ENCODE measurements around the gene PLEKHG3. TPM values are rescaled to one million over a fixed set of nuclear protein-coding genes. Genes with fewer than 3 reads are reported as not detected.

PLEKHG3 gene
- total RNA-seq, 2 donors from 2014 or later, result 78.8 to 106 TPM

DNA sequence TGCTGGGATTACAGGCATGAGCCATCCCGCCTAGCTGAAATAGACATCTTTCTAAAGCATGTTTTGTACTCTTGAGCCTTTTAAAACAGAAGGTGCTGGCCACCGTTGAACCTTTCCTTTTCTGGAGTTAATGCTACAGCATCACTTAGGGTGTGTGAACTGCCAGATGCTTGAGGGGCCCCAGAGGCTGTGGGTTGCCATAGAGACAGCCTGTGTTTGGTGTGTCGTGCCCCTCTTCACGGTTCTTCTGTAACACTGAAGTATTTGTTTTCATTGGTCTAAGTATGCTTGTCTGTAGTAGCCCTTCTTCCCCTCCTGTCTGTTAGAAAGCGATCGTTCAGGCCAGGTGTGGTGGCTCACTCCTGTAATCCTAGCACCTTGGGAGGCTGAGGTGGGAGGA is 30.8 kb downstream of the PLEKHG3 start:
- Histone ChIP-seq H3K27me3 (no peaks in the 10 kb centered on the region), H3K4me3 (no peak overlapping the region), H3K4me1 (peaks cover 8% of the 10 kb centered on the region), H3K27ac (no peak overlapping the region), H3K36me3 (no peaks in the 10 kb centered on the region), H3K9ac (ENCODE audit: low read depth in 2 of 2, low read length in 2 of 2) (no peak overlapping the region), H3K9me3 (no peaks in the 10 kb centered on the region)
- DNase-seq, result no peak
- TF ChIP-seq, protein P1, sequence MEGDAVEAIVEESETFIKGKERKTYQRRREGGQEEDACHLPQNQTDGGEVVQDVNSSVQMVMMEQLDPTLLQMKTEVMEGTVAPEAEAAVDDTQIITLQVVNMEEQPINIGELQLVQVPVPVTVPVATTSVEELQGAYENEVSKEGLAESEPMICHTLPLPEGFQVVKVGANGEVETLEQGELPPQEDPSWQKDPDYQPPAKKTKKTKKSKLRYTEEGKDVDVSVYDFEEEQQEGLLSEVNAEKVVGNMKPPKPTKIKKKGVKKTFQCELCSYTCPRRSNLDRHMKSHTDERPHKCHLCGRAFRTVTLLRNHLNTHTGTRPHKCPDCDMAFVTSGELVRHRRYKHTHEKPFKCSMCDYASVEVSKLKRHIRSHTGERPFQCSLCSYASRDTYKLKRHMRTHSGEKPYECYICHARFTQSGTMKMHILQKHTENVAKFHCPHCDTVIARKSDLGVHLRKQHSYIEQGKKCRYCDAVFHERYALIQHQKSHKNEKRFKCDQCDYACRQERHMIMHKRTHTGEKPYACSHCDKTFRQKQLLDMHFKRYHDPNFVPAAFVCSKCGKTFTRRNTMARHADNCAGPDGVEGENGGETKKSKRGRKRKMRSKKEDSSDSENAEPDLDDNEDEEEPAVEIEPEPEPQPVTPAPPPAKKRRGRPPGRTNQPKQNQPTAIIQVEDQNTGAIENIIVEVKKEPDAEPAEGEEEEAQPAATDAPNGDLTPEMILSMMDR (IDR thresholded peaks at IDR 0.05), result no peak
- intact Hi-C loops (cut with DNase I), result no loop called here

DNA sequence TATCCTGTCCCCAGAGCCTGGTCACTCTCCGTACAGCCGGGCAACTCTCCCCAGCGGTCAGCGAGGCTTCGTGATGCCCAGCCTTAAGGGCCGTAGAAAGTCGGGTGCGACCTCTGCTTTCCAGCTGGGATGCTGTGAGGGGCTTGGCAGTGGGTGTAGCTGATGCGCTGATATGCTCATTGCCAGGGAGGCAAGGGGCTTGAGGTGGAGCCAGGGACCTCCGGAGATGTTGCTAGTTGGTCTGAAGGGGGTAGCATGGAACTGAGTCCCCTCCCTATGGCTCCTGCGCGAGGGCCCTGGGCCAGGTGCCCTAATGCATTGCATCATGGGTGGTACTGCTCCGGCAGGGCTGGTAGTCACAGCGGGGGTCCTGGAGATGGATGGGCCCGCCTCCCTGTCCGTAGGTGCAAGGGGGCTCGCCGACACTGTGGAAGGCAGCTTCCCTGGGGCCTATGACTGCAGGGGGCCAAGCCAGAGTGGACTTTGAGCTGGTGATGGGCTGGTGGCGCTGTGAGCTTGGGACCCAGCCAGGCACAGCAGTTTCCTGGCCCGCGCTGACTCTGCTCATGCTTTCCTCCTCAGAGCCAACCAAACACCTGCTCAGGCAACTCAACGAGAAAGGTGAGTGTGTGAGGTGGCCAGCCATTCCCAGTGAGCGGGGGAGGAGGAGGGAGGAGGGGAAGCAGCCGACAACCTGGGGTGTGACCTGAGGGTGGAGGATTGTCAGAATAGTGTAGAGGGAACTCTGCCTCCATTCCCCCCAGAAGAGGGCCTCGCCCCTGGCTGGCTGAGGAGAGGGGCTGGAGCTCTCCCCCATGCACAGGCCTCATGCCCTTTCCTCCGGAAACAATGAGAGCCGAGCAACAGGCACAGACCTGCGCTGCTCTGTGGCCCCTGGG is 32.3 kb downstream of the PLEKHG3 start:
- Histone ChIP-seq H3K9ac (ENCODE audit: low read depth in 2 of 2, low read length in 2 of 2) (peak overlapping the region in 1 of 2 donors; percentile 73), H3K4me3 (no peak overlapping the region), H3K4me1 (peaks cover 8% of the 10 kb centered on the region), H3K36me3 (peaks cover 12% of the 10 kb centered on the region), H3K27ac (peak overlapping the region; percentile 40), H3K9me3 (no peaks in the 10 kb centered on the region), H3K27me3 (no peaks in the 10 kb centered on the region)
- TF ChIP-seq, protein P1 (IDR thresholded peaks at IDR 0.05), result no peak
- peak; percentile 85 for DNase-seq
- intact Hi-C loops (cut with DNase I), result no loop called here

DNA sequence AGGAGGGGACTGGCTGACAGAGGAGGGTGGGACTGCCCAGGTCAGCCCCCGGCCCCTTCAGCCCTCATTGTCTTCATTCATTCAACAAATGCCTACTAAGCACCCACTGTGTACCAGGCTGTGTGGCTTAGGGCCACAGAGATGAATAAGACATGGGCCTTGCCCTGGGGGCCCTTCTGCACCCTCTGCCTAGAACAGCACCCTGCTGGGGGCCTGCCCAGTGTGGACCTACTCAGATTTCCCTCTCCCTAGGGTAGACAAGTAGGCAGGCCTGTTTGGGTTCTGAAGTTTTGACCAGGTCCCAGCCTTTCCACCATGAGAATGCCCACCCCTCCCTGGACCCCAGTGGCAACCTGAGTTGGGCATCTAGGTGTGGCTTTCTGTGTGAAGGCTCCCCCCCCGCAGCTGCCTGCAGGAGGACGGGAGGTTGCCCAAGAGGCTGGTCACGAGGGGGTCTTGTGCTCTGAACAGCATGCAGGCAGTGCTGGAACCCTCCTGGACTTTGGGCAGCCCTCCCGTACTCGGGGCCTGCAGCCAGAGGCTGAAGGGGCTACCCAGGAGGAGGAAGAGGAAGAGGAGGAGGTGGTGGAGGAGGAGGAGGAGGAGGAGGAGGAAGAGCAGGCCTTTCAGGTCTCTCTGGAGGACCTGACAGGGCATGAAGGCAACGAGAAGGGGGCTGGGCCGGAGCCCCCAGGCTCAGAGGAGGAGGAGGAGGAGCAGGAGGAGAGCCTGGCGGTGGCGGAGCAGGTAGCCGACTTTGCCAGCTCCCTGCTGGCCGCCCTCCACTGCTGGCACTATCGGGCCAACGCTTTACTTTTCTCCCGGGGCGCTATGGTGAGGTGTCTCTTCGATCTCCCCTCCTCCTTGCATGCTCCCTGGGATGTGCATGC is 33.4 kb downstream of the PLEKHG3 start:
- TF ChIP-seq, protein P1 (IDR thresholded peaks at IDR 0.05), result no peak
- intact Hi-C loops (cut with DNase I), result no loop called here
- H3K36me3 ChIP-seq, result peaks cover 20% of the 10 kb centered on the region
- H3K27me3 ChIP-seq, result no peaks in the 10 kb centered on the region
- H3K9me3 ChIP-seq, result no peaks in the 10 kb centered on the region
- peaks cover 8% of the 10 kb centered on the region for H3K4me1 ChIP-seq
- peak overlapping the region in 1 of 2 donors; percentile 73 for H3K9ac ChIP-seq (ENCODE audit: low read depth in 2 of 2, low read length in 2 of 2)
- no peak overlapping the region for H3K4me3 ChIP-seq
- H3K27ac ChIP-seq, result no peak overlapping the region
- DNase-seq, result no peak

DNA sequence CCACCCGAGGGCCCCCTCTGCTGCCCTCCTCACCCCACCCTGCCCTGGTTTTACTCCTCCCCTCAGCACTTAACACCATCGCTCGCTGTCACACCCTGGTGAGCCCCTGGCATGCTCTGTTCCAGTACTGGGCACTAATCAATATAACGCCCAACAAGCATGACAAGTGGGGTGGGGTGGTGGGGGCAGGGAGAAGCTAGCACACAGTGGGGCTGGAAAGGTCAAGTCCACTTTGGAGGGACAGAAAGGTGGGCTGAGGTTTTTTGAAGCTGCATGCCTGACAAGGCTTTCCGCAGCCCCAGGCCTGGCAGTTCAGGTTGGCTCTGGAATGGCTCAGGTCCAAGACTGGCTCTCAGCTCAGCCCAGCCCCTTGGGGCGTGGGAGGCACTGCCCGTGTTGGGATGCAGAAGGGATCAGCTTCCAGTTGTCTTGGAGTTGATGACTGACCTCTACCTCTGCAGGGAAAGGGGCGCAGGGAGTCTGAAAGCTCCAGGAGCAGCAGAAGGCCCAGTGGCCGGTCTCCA is 34.1 kb downstream of the PLEKHG3 start:
- TF ChIP-seq, protein P1 (IDR thresholded peaks at IDR 0.05), result no peak

DNA sequence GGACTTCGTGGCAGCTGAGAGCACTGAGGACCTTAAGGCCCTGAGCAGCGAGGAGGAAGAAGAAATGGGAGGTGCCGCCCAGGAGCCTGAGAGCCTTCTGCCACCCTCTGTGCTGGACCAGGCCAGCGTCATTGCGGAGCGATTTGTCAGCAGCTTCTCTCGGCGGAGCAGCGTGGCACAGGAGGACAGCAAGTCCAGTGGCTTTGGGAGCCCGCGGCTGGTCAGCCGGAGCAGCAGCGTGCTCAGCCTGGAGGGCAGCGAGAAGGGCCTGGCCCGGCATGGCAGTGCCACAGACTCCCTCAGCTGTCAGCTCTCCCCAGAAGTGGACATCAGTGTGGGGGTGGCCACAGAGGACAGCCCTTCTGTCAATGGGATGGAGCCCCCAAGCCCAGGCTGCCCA is 37.0 kb downstream of the PLEKHG3 start:
- TF ChIP-seq, protein P1 (IDR thresholded peaks at IDR 0.05), result no peak
- H3K27ac ChIP-seq, result no peak overlapping the region
- DNase-seq, result no peak
- no peak overlapping the region for H3K9ac ChIP-seq (ENCODE audit: low read depth in 2 of 2, low read length in 2 of 2)
- peaks cover 35% of the 10 kb centered on the region for H3K36me3 ChIP-seq
- no peaks in the 10 kb centered on the region for H3K9me3 ChIP-seq
- no peaks in the 10 kb centered on the region for H3K27me3 ChIP-seq
- intact Hi-C loops (cut with DNase I), result no loop called here
- peaks cover 3% of the 10 kb centered on the region for H3K4me1 ChIP-seq
- H3K4me3 ChIP-seq, result no peak overlapping the region

More for the DNA sequence above, 34.1 kb downstream of the PLEKHG3 start:
- intact Hi-C loops (cut with DNase I), result no loop called here
- no peak for DNase-seq
- no peaks in the 10 kb centered on the region for H3K9me3 ChIP-seq
- H3K4me3 ChIP-seq, result no peak overlapping the region
- H3K27ac ChIP-seq, result no peak overlapping the region
- peaks cover 8% of the 10 kb centered on the region for H3K4me1 ChIP-seq
- H3K36me3 ChIP-seq, result peaks cover 27% of the 10 kb centered on the region
- no peak overlapping the region for H3K9ac ChIP-seq (ENCODE audit: low read depth in 2 of 2, low read length in 2 of 2)
- no peaks in the 10 kb centered on the region for H3K27me3 ChIP-seq
